Adrenal gland (tissue), 12 donors: ENCODE results near the gene GATA6. TPM values are rescaled to one million over a fixed set of nuclear protein-coding genes. Genes with fewer than 3 reads are reported as not detected.

Source experiments
- DNase-seq, 7 donors: peaks; one replicate each; pipeline ENCODE4 v3.0.0-alpha.2; 2019 to 2020
- H3K27ac ChIP-seq, 5 donors: fragments of 200-600 bp; sonication (generic) in 4 of 5; 1 replicate in 3 of 5; 2 replicates in 2 of 5; pipeline versions ENCODE4 v1.5.1 to v1.8.0; 2016 to 2020; ENCODE audit warnings: mild to moderate bottlenecking in 1 of 5
- H3K27me3 ChIP-seq: fragments of 200-600 bp; 2 replicates; pipeline ENCODE4 v1.8.0; 2021
- H3K36me3 ChIP-seq, 2 donors: fragments of 200-600 bp; replicated peaks in 1 of 2; 1 replicate in 1 of 2; 2 replicates in 1 of 2; pipeline versions ENCODE4 v1.5.1 to v1.8.0; 2018 to 2022
- H3K4me1 ChIP-seq, 2 donors: fragments of 200-600 bp; replicated peaks in 1 of 2; 1 replicate in 1 of 2; 2 replicates in 1 of 2; pipeline versions ENCODE4 v1.5.1 to v1.8.0; 2018 to 2021
- H3K4me3 ChIP-seq, 4 donors: fragments of 200-600 bp; sonication (generic) in 3 of 4; one replicate each; pipeline ENCODE4 v1.5.1; 2016 to 2018
- H3K9me3 ChIP-seq, 3 donors: fragments of 200-600 bp; sonication (generic) in 1 of 3; replicated peaks in 1 of 3; 1 replicate in 2 of 3; 2 replicates in 1 of 3; pipeline versions ENCODE4 v1.5.1 to v1.8.0; 2016 to 2021
- POLR2A ChIP-seq, 2 donors: fragments of 450-650 bp; IDR thresholded peaks; one replicate each; pipeline ENCODE4 v1.6.1; 2017; ENCODE audit warnings: antibody characterized with exemption in 2 of 2, mild to moderate bottlenecking in 2 of 2, moderate library complexity in 1 of 2
- WGBS, 4 donors: extraction: QIAGEN DNeasy Blood & Tissue Kit in 2 of 4; methylation state at CpG; one replicate each; pipeline versions ENCODE4 v1.1.5 to v1.1.7; 2013 to 2017; 5-methylcytosine and 5-hydroxymethylcytosine counted together
- intact Hi-C, 2 donors: fragments of 100-400 bp; cut with DNase I; formaldehyde crosslinking; loops; one replicate each; pipeline versions ENCODE4 v1.14.1 to v1.15.0; 2022 to 2023
- polyA plus RNA-seq, 3 donors: library from polyadenylated mRNA; stranded (reverse); fragments of 200-250 nt in 2 of 3; fragments of 350-450 nt in 1 of 3; fragmentation: Illumina TruSeq in 1 of 3; extraction: RNeasy Lipid Tissue Mini Kit (QIAGEN cat#74804) in 1 of 3; gene quantifications; one replicate each; pipeline ENCODE4 v1.2.3, GENCODE V29; 2013 to 2014
- total RNA-seq, 9 donors: library from RNA; depleted of rRNA in 4 of 9; stranded (reverse); fragments of >200 nt in 4 of 9; fragments of 120-200 nt in 1 of 9; fragmentation: NEBNext Ultra II Directional in 1 of 9; extraction: Animal tissue kit (Norgen Biotek cat#: 25700) in 1 of 9; gene quantifications; one replicate each; pipeline versions ENCODE4 v1.1.0 to v1.2.4, GENCODE V29; 2013 to 2023
- TF ChIP-seq, protein P1 (sequence below), 6 experiments: fragments of 450-650 bp in 4 of 6; fragments of 200-600 bp in 2 of 6; sonication (generic) in 1 of 6; IDR thresholded peaks; 1 replicate in 5 of 6; 2 replicates in 1 of 6; pipeline versions ENCODE4 v1.5.1 to v1.8.0; 2016 to 2021; ENCODE audit warnings: antibody characterized with exemption in 6 of 6, mild to moderate bottlenecking in 2 of 6, moderate library complexity in 1 of 6
- donor health status: healthy with polysubstance abuse.
- donor health status: Bipolar disorder and iron deficiency.
- donor health status: DM: yes; HTN: yes; CAD: no.
- donor health status: DM: no; HTN: no; CAD: no.
- donor health status: DM: no; HTN: no; CAD: no.
- donor health status: DM: yes; HTN: yes; CAD: no.

Gene GATA6
- total and polyA plus RNA-seq, 12 donors = 31.3 to 222 (median 135) TPM

DNA sequence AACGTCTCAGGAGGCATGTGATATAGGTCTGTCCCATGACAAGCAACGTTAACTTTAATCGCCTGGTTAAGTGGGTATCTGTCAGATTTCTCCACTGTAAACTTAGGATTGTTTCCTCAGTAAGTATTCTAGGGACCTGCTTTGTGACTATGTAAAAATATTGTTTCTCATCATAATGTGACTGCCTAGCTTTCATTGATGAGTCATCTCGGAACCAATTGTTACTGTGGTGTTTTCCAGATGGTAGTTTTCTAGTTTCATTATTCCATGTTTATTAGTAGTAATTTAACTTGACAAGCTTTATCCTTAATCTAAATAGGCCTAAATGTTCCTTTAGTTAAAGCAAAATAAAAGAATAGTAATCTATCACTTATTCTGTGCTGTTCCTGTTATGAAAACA is 28.2 kb upstream of the GATA6 start:
- DNase-seq = no peak
- Histone ChIP-seq H3K27ac (no peak overlapping the region), H3K36me3 (no peaks in the 10 kb centered on the region), H3K9me3 (no peaks in the 10 kb centered on the region), H3K27me3 (no peaks in the 10 kb centered on the region), H3K4me3 (no peak overlapping the region), H3K4me1 (no peaks in the 10 kb centered on the region)
- TF ChIP-seq, protein P1, sequence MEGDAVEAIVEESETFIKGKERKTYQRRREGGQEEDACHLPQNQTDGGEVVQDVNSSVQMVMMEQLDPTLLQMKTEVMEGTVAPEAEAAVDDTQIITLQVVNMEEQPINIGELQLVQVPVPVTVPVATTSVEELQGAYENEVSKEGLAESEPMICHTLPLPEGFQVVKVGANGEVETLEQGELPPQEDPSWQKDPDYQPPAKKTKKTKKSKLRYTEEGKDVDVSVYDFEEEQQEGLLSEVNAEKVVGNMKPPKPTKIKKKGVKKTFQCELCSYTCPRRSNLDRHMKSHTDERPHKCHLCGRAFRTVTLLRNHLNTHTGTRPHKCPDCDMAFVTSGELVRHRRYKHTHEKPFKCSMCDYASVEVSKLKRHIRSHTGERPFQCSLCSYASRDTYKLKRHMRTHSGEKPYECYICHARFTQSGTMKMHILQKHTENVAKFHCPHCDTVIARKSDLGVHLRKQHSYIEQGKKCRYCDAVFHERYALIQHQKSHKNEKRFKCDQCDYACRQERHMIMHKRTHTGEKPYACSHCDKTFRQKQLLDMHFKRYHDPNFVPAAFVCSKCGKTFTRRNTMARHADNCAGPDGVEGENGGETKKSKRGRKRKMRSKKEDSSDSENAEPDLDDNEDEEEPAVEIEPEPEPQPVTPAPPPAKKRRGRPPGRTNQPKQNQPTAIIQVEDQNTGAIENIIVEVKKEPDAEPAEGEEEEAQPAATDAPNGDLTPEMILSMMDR (IDR thresholded peaks at IDR 0.05) = no peak
- TF ChIP-seq POLR2A (IDR thresholded peaks at IDR 0.05) = no peak
- 85 to 95% (median 87%) methylated on average over 4 of the region's 4 CpGs for WGBS, 4 donors
- intact Hi-C loops = no loop called here

DNA sequence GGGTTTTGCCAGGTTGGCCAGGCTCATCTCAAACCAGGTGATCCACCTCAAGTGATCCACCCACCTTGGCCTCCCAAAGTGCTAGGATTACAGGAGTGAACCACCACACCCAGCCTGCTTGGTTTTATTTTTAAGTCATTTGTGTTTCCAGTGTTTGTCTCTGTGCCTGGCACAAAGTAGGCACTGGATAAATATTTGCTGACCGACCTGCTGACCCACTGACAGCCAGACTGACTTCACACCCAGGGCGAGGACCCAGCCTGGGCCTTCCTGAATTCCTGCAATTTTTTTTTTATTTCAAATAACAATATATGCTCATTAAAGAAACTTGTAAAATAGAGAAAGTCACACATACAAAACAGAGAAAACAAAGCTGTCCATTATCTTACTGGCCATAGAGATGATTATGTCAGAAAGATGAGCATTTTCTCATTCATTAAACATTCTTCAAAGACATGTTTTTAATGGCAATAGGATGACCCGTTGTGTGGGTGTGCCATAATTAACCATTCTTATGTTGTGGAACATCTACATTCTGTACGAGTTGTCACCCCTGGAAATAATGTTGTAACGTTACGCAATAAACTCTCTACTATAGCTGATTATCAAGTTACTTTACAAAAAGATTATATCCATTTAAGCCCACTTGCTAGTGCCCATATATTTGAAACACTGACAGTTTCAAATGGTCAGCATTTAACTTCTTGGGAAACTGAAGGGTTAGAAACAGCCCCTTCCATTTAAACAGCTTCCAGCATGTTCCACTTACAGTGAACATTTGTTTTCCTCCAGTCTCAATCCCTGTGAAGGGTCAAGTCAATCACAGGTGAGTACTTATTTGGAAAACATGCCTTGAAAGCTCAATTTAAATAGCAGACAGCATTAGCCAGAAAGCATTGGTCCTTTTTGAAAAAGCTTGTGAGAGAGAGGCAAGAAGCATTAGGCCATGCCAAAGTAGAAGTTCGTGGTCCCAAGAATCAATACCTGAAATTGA is 25.7 kb upstream of the GATA6 start:
- H3K4me1 ChIP-seq = no peaks in the 10 kb centered on the region
- intact Hi-C loops = no loop called here
- H3K27ac ChIP-seq = no peak overlapping the region
- H3K36me3 ChIP-seq = no peaks in the 10 kb centered on the region
- no peak for DNase-seq
- no peaks in the 10 kb centered on the region for H3K9me3 ChIP-seq
- no peak overlapping the region for H3K4me3 ChIP-seq
- WGBS, 4 donors = 89 to 94% (median 90%) methylated on average over 7 of the region's 7 CpGs
- no peaks in the 10 kb centered on the region for H3K27me3 ChIP-seq
- no peak for TF ChIP-seq POLR2A (IDR thresholded peaks at IDR 0.05)

DNA sequence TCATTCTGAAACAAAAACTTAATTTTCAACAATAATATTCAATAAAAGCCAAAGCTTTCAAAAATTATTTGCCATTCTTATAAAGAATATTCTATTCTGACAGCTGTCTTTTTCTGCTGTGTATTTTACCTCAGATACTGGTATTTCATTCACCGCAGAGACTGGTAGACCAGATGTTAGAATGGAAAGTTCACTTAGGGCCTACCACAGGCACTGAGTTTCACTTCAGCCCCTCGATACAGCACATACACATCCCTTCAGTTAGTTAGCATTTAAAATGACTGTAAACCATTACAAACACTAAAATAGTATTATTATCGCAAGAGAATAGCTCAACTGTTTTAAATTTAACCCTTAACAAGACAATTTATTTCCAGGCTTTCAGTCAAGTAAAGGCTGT is 24.2 kb upstream of the GATA6 start:
- intact Hi-C loops = no loop called here
- H3K4me1 ChIP-seq = no peaks in the 10 kb centered on the region
- no peaks in the 10 kb centered on the region for H3K9me3 ChIP-seq
- H3K4me3 ChIP-seq = no peak overlapping the region
- no peaks in the 10 kb centered on the region for H3K36me3 ChIP-seq
- no peak overlapping the region for H3K27ac ChIP-seq
- 89 to 93% (median 92%) methylated on average over 3 of the region's 3 CpGs for WGBS, 4 donors
- TF ChIP-seq, protein P1 (IDR thresholded peaks at IDR 0.05) = no peak
- no peak for TF ChIP-seq POLR2A (IDR thresholded peaks at IDR 0.05)
- no peaks in the 10 kb centered on the region for H3K27me3 ChIP-seq
- no peak for DNase-seq

DNA sequence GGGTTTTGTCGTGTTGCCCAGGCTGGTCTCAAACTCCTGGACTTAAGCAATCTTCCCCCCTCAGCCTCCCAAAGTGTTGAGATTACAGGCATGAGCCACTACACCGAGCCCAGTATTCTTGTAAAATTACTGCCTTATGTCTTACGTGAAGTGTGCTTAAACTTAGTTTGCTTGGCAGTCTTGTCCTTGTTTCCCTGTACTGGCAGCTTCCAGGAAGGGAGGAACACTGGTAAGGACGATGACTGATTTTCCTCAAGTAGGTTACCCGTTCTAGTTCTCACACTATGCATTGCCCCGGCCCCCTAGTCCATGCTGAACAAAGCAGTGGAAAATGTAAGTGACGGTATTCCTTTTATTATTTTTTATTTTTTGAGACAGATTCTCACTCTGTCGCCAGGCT is 19.7 kb upstream of the GATA6 start:
- no peak for DNase-seq
- Histone ChIP-seq H3K4me1 (no peaks in the 10 kb centered on the region), H3K4me3 (no peak overlapping the region), H3K27ac (no peak overlapping the region), H3K36me3 (no peaks in the 10 kb centered on the region), H3K9me3 (no peaks in the 10 kb centered on the region), H3K27me3 (no peaks in the 10 kb centered on the region)
- no peak for TF ChIP-seq POLR2A (IDR thresholded peaks at IDR 0.05)
- TF ChIP-seq, protein P1 (IDR thresholded peaks at IDR 0.05) = no peak
- WGBS, 4 donors = 85 to 89% (median 87%) methylated on average over 8 of the region's 8 CpGs
- intact Hi-C loops = no loop called here
